Measurements from ENCODE around the gene CPNE8.

DNA sequence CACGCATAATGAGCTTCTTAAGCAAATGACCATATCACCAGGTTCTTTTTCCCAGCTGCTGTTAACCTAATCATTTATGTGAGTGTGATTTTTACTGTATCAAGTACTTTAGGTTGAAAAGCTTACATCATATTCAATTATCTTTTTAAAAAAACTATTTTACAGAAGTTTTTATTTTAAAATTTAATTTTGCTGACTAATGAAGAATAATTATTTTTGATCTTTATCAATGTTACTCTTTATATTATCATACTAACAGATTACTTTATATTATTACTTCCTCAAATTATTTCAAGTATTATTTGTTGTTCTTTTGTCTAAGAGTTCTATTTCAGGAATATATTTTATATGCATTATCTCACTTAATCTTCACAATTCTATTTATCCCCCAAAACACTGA, 236.3 kb downstream of the CPNE8 start:
- TF ChIP-seq POLR2A (IDR thresholded peaks at IDR 0.05; ENCODE audit: extremely low read depth, insufficient read length) = no peak
- TF ChIP-seq MAX (IDR thresholded peaks at IDR 0.05; ENCODE audit: low read depth, low read length) = no peak
- TF ChIP-seq, protein P1, sequence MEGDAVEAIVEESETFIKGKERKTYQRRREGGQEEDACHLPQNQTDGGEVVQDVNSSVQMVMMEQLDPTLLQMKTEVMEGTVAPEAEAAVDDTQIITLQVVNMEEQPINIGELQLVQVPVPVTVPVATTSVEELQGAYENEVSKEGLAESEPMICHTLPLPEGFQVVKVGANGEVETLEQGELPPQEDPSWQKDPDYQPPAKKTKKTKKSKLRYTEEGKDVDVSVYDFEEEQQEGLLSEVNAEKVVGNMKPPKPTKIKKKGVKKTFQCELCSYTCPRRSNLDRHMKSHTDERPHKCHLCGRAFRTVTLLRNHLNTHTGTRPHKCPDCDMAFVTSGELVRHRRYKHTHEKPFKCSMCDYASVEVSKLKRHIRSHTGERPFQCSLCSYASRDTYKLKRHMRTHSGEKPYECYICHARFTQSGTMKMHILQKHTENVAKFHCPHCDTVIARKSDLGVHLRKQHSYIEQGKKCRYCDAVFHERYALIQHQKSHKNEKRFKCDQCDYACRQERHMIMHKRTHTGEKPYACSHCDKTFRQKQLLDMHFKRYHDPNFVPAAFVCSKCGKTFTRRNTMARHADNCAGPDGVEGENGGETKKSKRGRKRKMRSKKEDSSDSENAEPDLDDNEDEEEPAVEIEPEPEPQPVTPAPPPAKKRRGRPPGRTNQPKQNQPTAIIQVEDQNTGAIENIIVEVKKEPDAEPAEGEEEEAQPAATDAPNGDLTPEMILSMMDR (IDR thresholded peaks at IDR 0.05; ENCODE audit: low read depth, low read length) = no peak
